Activated CD4-positive, alpha-beta T cell treated with anti-CD3 and anti-CD28 coated beads, Interleukin-2, amount 10 ng/mL, durations not matched to agents 24 days and 14 days (primary cell): ENCODE measurements around the gene KIF2A. TPM values are rescaled to one million over a fixed set of nuclear protein-coding genes. Genes with fewer than 3 reads are reported as not detected.
A peak's percentile ranks its signal among the peaks of the same experiment; 100 is the strongest.

Experiments used
- DNase-seq: peaks from one replicate; pipeline ENCODE4 v3.0.0; 2022
- H3K27ac Mint-ChIP-seq: one replicate; pipeline ENCODE4 v1.8.0; 2022; ENCODE audit warnings: mild to moderate bottlenecking, mixed read lengths
- H3K27me3 Mint-ChIP-seq: one replicate; pipeline ENCODE4 v1.8.0; 2022; ENCODE audit warnings: mixed read lengths
- H3K36me3 Mint-ChIP-seq: one replicate; pipeline ENCODE4 v1.8.0; 2022; ENCODE audit warnings: low read depth, mild to moderate bottlenecking, mixed read lengths
- H3K4me1 Mint-ChIP-seq: one replicate; pipeline ENCODE4 v1.8.0; 2021; ENCODE audit warnings: mixed read lengths
- H3K4me3 Mint-ChIP-seq: one replicate; pipeline ENCODE4 v1.8.0; 2022; ENCODE audit warnings: mild to moderate bottlenecking, moderate library complexity, mixed read lengths
- H3K9me3 Mint-ChIP-seq: one replicate; pipeline ENCODE4 v1.8.0; 2021; ENCODE audit warnings: mixed read lengths
- intact Hi-C: fragments of 100-400 bp; cut with micrococcal nuclease; formaldehyde crosslinking; loops from one replicate; pipeline ENCODE4 v1.15.1; 2023
- total RNA-seq: library from RNA; stranded (reverse); gene quantifications from 2 replicates; pipeline ENCODE4 v1.2.3, GENCODE V29; 2022

KIF2A gene
- total RNA-seq, 1 donor from 2014 or later = 238 TPM

- intact Hi-C loops = no loop called here
- H3K4me3 Mint-ChIP-seq = no peak overlapping the region
- H3K4me1 Mint-ChIP-seq = peaks cover 31% of the 10 kb centered on the region
- H3K9me3 Mint-ChIP-seq = no peaks in the 10 kb centered on the region
- peaks cover 42% of the 10 kb centered on the region for H3K36me3 Mint-ChIP-seq
- no peaks in the 10 kb centered on the region for H3K27me3 Mint-ChIP-seq
- DNase-seq = no peak
- H3K27ac Mint-ChIP-seq = no peak overlapping the region
Measured at GRCh38 chr5:62346748-62347147, 40.7 kb downstream of the KIF2A start.

GRCh38 chr5:62347928-62348327, 41.9 kb downstream of the KIF2A start:
- Mint-ChIP-seq H3K9me3 (no peaks in the 10 kb centered on the region), H3K27ac (peak overlapping the region; percentile 20), H3K27me3 (no peaks in the 10 kb centered on the region), H3K4me1 (peaks cover 22% of the 10 kb centered on the region), H3K36me3 (peaks cover 46% of the 10 kb centered on the region), H3K4me3 (no peak overlapping the region)
- DNase-seq = no peak
- intact Hi-C loops = no loop called here

- peaks cover 41% of the 10 kb centered on the region for H3K36me3 Mint-ChIP-seq
- intact Hi-C loops = no loop called here
- no peaks in the 10 kb centered on the region for H3K27me3 Mint-ChIP-seq
- no peaks in the 10 kb centered on the region for H3K9me3 Mint-ChIP-seq
- H3K4me3 Mint-ChIP-seq = no peak overlapping the region
- peak overlapping the region; percentile 35 for H3K27ac Mint-ChIP-seq
- H3K4me1 Mint-ChIP-seq = peaks cover 12% of the 10 kb centered on the region
- DNase-seq = no peak
Measured at GRCh38 chr5:62348723-62349481, 42.9 kb downstream of the KIF2A start.

- intact Hi-C loops = loop anchor here (1.0 to 2.0 kb wide), 2 partner anchors 47 to 130 kb away; partner anchors contain the start of gene KIF2A
- no peaks in the 10 kb centered on the region for H3K27me3 Mint-ChIP-seq
- H3K36me3 Mint-ChIP-seq = peaks cover 47% of the 10 kb centered on the region
- H3K4me3 Mint-ChIP-seq = no peak overlapping the region
- H3K27ac Mint-ChIP-seq = no peak overlapping the region
- H3K4me1 Mint-ChIP-seq = peaks cover 9% of the 10 kb centered on the region
- peak; percentile 72 for DNase-seq
- no peaks in the 10 kb centered on the region for H3K9me3 Mint-ChIP-seq
Measured at GRCh38 chr5:62354028-62354874, 48.2 kb downstream of the KIF2A start.

GRCh38 chr5:62362701-62363100, 56.7 kb downstream of the KIF2A start:
- H3K36me3 Mint-ChIP-seq = peaks cover 55% of the 10 kb centered on the region
- H3K27me3 Mint-ChIP-seq = no peaks in the 10 kb centered on the region
- H3K4me3 Mint-ChIP-seq = no peak overlapping the region
- intact Hi-C loops = no loop called here
- H3K4me1 Mint-ChIP-seq = peaks cover 4% of the 10 kb centered on the region
- no peaks in the 10 kb centered on the region for H3K9me3 Mint-ChIP-seq
- H3K27ac Mint-ChIP-seq = no peak overlapping the region
- no peak for DNase-seq

- peaks cover 8% of the 10 kb centered on the region for H3K4me1 Mint-ChIP-seq
- no peak overlapping the region for H3K4me3 Mint-ChIP-seq
- intact Hi-C loops = loop anchor here (2.0 kb wide), 1 partner anchor 22 kb away; no protein-coding TSS in a partner anchor
Measured at GRCh38 chr5:62369039-62369438, 63.0 kb downstream of the KIF2A start.

GRCh38 chr5:62371409-62371808, 65.4 kb downstream of the KIF2A start:
- H3K4me1 Mint-ChIP-seq = peaks cover 11% of the 10 kb centered on the region
- no peaks in the 10 kb centered on the region for H3K27me3 Mint-ChIP-seq
- no peaks in the 10 kb centered on the region for H3K9me3 Mint-ChIP-seq
- DNase-seq = no peak
- H3K36me3 Mint-ChIP-seq = peaks cover 48% of the 10 kb centered on the region
- intact Hi-C loops = no loop called here
- H3K27ac Mint-ChIP-seq = no peak overlapping the region
- no peak overlapping the region for H3K4me3 Mint-ChIP-seq

More at GRCh38 chr5:62369039-62369438, 63.0 kb downstream of the KIF2A start:
- Mint-ChIP-seq H3K9me3 (no peaks in the 10 kb centered on the region), H3K36me3 (peaks cover 57% of the 10 kb centered on the region), H3K27me3 (no peaks in the 10 kb centered on the region), H3K27ac (peak overlapping the region; percentile 68)
- DNase-seq = no peak

GRCh38 chr5:62372600-62372999, 66.6 kb downstream of the KIF2A start:
- H3K27ac Mint-ChIP-seq = no peak overlapping the region
- H3K27me3 Mint-ChIP-seq = no peaks in the 10 kb centered on the region
- H3K4me3 Mint-ChIP-seq = no peak overlapping the region
- peaks cover 9% of the 10 kb centered on the region for H3K4me1 Mint-ChIP-seq
- H3K9me3 Mint-ChIP-seq = no peaks in the 10 kb centered on the region
- DNase-seq = no peak
- peaks cover 46% of the 10 kb centered on the region for H3K36me3 Mint-ChIP-seq
- intact Hi-C loops = no loop called here

GRCh38 chr5:62373382-62373781, 67.4 kb downstream of the KIF2A start:
- no peak for DNase-seq
- H3K36me3 Mint-ChIP-seq = peaks cover 51% of the 10 kb centered on the region
- H3K9me3 Mint-ChIP-seq = no peaks in the 10 kb centered on the region
- H3K4me1 Mint-ChIP-seq = peaks cover 9% of the 10 kb centered on the region
- H3K4me3 Mint-ChIP-seq = no peak overlapping the region
- no peak overlapping the region for H3K27ac Mint-ChIP-seq
- intact Hi-C loops = no loop called here
- no peaks in the 10 kb centered on the region for H3K27me3 Mint-ChIP-seq

GRCh38 chr5:62374090-62374489, 68.1 kb downstream of the KIF2A start:
- H3K27ac Mint-ChIP-seq = no peak overlapping the region
- peaks cover 7% of the 10 kb centered on the region for H3K4me1 Mint-ChIP-seq
- DNase-seq = no peak
- no peaks in the 10 kb centered on the region for H3K9me3 Mint-ChIP-seq
- H3K36me3 Mint-ChIP-seq = peaks cover 53% of the 10 kb centered on the region
- intact Hi-C loops = no loop called here
- no peaks in the 10 kb centered on the region for H3K27me3 Mint-ChIP-seq
- H3K4me3 Mint-ChIP-seq = no peak overlapping the region

- no peak overlapping the region for H3K27ac Mint-ChIP-seq
- H3K4me1 Mint-ChIP-seq = peaks cover 5% of the 10 kb centered on the region
- H3K4me3 Mint-ChIP-seq = no peak overlapping the region
- no peaks in the 10 kb centered on the region for H3K27me3 Mint-ChIP-seq
- intact Hi-C loops = loop anchor here (2.0 kb wide), 1 partner anchor 17 kb away; no protein-coding TSS in a partner anchor
- peaks cover 60% of the 10 kb centered on the region for H3K36me3 Mint-ChIP-seq
- DNase-seq = no peak
- H3K9me3 Mint-ChIP-seq = no peaks in the 10 kb centered on the region
Measured at GRCh38 chr5:62375627-62376026, 69.6 kb downstream of the KIF2A start.

- no peaks in the 10 kb centered on the region for H3K27me3 Mint-ChIP-seq
- H3K27ac Mint-ChIP-seq = no peak overlapping the region
- no peak overlapping the region for H3K4me3 Mint-ChIP-seq
- peaks cover 62% of the 10 kb centered on the region for H3K36me3 Mint-ChIP-seq
- no peak for DNase-seq
- peaks cover 4% of the 10 kb centered on the region for H3K4me1 Mint-ChIP-seq
- no peaks in the 10 kb centered on the region for H3K9me3 Mint-ChIP-seq
- intact Hi-C loops = loop anchor here (2.0 kb wide), 1 partner anchor 17 kb away; no protein-coding TSS in a partner anchor
Measured at GRCh38 chr5:62376064-62376463, 70.1 kb downstream of the KIF2A start.

- no peaks in the 10 kb centered on the region for H3K4me1 Mint-ChIP-seq
- intact Hi-C loops = no loop called here
- no peaks in the 10 kb centered on the region for H3K27me3 Mint-ChIP-seq
- no peak overlapping the region for H3K4me3 Mint-ChIP-seq
- no peak for DNase-seq
- H3K36me3 Mint-ChIP-seq = peaks cover 52% of the 10 kb centered on the region
- H3K27ac Mint-ChIP-seq = peak overlapping the region; percentile 45
- H3K9me3 Mint-ChIP-seq = no peaks in the 10 kb centered on the region
Measured at GRCh38 chr5:62385131-62385530, 79.1 kb downstream of the KIF2A start.

- Mint-ChIP-seq H3K4me1 (peaks cover 5% of the 10 kb centered on the region), H3K9me3 (no peaks in the 10 kb centered on the region), H3K4me3 (no peak overlapping the region), H3K36me3 (peaks cover 52% of the 10 kb centered on the region), H3K27me3 (no peaks in the 10 kb centered on the region), H3K27ac (peak overlapping the region; percentile 45)
- DNase-seq = peak; percentile 39
- intact Hi-C loops = no loop called here
Measured at GRCh38 chr5:62385816-62386400, 79.9 kb downstream of the KIF2A start.
